ENCODE results near the gene ODF2L. TPM values are rescaled to one million over a fixed set of nuclear protein-coding genes. Genes with fewer than 3 reads are reported as not detected.
A peak's percentile ranks its signal among the peaks of the same experiment; 100 is the strongest.

Gene ODF2L
- total and polyA plus RNA-seq, 9 of the 15 experiments (the other 6 are each of a cell fraction or from before 2014, with no cell fraction given): 2.2 to 6.0 (median 4.7) TPM

- TF ChIP-seq FOXO4 (CRISPR knock-in tag; IDR thresholded peaks at IDR 0.05) (no peak), ELF4 (CRISPR knock-in tag; IDR thresholded peaks at IDR 0.05) (0 out of 2 replicates have a peak, but pooled peaks have one; percentile 18), TOE1 (IDR thresholded peaks at IDR 0.05; ENCODE audit: borderline replicate concordance) (peak; percentile 64; the same call in 1 of the 2 replicates), TOE1 (CRISPR knock-in tag; IDR thresholded peaks at IDR 0.05; ENCODE audit: borderline replicate concordance, low read depth) (no peak), BHLHE40 (IDR thresholded peaks at IDR 0.05; ENCODE audit: low read length) (peak; percentile 31; the same call in 1 of the 2 replicates), NFE2 (IDR thresholded peaks at IDR 0.05; ENCODE audit: low read depth) (peak; percentile 35; the same call in 1 of the 2 replicates)
- TF ChIP-seq, protein P1, sequence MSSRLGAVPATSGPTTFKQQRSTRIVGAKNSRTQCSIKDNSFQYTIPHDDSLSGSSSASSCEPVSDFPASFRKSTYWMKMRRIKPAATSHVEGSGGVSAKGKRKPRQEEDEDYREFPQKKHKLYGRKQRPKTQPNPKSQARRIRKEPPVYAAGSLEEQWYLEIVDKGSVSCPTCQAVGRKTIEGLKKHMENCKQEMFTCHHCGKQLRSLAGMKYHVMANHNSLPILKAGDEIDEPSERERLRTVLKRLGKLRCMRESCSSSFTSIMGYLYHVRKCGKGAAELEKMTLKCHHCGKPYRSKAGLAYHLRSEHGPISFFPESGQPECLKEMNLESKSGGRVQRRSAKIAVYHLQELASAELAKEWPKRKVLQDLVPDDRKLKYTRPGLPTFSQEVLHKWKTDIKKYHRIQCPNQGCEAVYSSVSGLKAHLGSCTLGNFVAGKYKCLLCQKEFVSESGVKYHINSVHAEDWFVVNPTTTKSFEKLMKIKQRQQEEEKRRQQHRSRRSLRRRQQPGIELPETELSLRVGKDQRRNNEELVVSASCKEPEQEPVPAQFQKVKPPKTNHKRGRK (tag; IDR thresholded peaks at IDR 0.05): no peak
- TF ChIP-seq, protein P2, sequence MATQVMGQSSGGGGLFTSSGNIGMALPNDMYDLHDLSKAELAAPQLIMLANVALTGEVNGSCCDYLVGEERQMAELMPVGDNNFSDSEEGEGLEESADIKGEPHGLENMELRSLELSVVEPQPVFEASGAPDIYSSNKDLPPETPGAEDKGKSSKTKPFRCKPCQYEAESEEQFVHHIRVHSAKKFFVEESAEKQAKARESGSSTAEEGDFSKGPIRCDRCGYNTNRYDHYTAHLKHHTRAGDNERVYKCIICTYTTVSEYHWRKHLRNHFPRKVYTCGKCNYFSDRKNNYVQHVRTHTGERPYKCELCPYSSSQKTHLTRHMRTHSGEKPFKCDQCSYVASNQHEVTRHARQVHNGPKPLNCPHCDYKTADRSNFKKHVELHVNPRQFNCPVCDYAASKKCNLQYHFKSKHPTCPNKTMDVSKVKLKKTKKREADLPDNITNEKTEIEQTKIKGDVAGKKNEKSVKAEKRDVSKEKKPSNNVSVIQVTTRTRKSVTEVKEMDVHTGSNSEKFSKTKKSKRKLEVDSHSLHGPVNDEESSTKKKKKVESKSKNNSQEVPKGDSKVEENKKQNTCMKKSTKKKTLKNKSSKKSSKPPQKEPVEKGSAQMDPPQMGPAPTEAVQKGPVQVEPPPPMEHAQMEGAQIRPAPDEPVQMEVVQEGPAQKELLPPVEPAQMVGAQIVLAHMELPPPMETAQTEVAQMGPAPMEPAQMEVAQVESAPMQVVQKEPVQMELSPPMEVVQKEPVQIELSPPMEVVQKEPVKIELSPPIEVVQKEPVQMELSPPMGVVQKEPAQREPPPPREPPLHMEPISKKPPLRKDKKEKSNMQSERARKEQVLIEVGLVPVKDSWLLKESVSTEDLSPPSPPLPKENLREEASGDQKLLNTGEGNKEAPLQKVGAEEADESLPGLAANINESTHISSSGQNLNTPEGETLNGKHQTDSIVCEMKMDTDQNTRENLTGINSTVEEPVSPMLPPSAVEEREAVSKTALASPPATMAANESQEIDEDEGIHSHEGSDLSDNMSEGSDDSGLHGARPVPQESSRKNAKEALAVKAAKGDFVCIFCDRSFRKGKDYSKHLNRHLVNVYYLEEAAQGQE (IDR thresholded peaks at IDR 0.05; ENCODE audit: borderline replicate concordance): peak; percentile 27; the same call in 1 of the 2 replicates
- TF ChIP-seq, protein P2 (CRISPR knock-in tag; IDR thresholded peaks at IDR 0.05; ENCODE audit: low read depth): no peak
Measured at GRCh38 chr1:86409416-86410021, 13.4 kb upstream of the ODF2L start (continued).
